CD4-positive, CD25-positive, alpha-beta regulatory T cell (primary cell): ENCODE measurements around the gene MGLL. TPM values are rescaled to one million over a fixed set of nuclear protein-coding genes. Genes with fewer than 3 reads are reported as not detected.

Source experiments
- ATAC-seq, 2 donors: fragments of 150-1000 bp; cut with Tn5 transposase; one replicate each; pipeline ENCODE4 v1.10.0; 2021; ENCODE audit warnings: low read depth in 2 of 2, moderate number of reproducible peaks in 2 of 2, moderate library complexity in 1 of 2
- DNase-seq, 3 donors: peaks; one replicate each; pipeline versions ENCODE4 v3.0.0 to v3.0.0-alpha.2; 2012 to 2022; ENCODE audit warnings: mixed read lengths in 1 of 3
- H3K27ac ChIP-seq: one replicate; pipeline ENCODE4 v1.7.0; 2013; ENCODE audit warnings: mild to moderate bottlenecking, low read length; ENCODE audit not compliant: insufficient read depth, poor library complexity, severe bottlenecking
- H3K27me3 ChIP-seq: one replicate; pipeline ENCODE4 v1.7.0; 2013; ENCODE audit warnings: low read length; ENCODE audit not compliant: control insufficient read depth, insufficient read depth
- H3K36me3 ChIP-seq: one replicate; pipeline ENCODE4 v1.7.0; 2013; ENCODE audit warnings: mild to moderate bottlenecking, low read length, moderate library complexity; ENCODE audit not compliant: control insufficient read depth, insufficient read depth
- H3K4me1 ChIP-seq: 2 replicates; pipeline ENCODE4 v1.7.0; 2013; ENCODE audit warnings: mild to moderate bottlenecking, low read length; ENCODE audit not compliant: insufficient read depth, control insufficient read depth, poor library complexity, severe bottlenecking
- H3K4me3 ChIP-seq: one replicate; pipeline ENCODE4 v1.7.0; 2013; ENCODE audit warnings: low read depth, mild to moderate bottlenecking, low read length, moderate library complexity
- H3K9me3 ChIP-seq, 2 experiments: 1 replicate in 1 of 2; 2 replicates in 1 of 2; pipeline ENCODE4 v1.7.0; 2013; ENCODE audit warnings: low read length in 2 of 2, mild to moderate bottlenecking in 1 of 2, moderate library complexity in 1 of 2; ENCODE audit not compliant: control insufficient read depth in 2 of 2
- H3K27ac Mint-ChIP-seq, 3 donors: one replicate each; pipeline ENCODE4 v1.8.0; 2020 to 2022; ENCODE audit warnings: mild to moderate bottlenecking in 3 of 3, mixed read lengths in 3 of 3, moderate library complexity in 2 of 3
- H3K27me3 Mint-ChIP-seq: one replicate; pipeline ENCODE4 v1.8.0; 2022; ENCODE audit warnings: mild to moderate bottlenecking, mixed read lengths
- H3K36me3 Mint-ChIP-seq: one replicate; pipeline ENCODE4 v1.8.0; 2020; ENCODE audit warnings: mixed read lengths
- H3K4me1 Mint-ChIP-seq, 4 donors: one replicate each; pipeline ENCODE4 v1.8.0; 2020 to 2022; ENCODE audit warnings: mixed read lengths in 4 of 4, mild to moderate bottlenecking in 1 of 4
- H3K4me3 Mint-ChIP-seq, 4 donors: one replicate each; pipeline ENCODE4 v1.8.0; 2020 to 2022; ENCODE audit warnings: mild to moderate bottlenecking in 4 of 4, mixed read lengths in 4 of 4, moderate library complexity in 3 of 4
- H3K9me3 Mint-ChIP-seq, 7 donors: one replicate each; pipeline ENCODE4 v1.8.0; 2020 to 2022; ENCODE audit warnings: mixed read lengths in 7 of 7, mild to moderate bottlenecking in 3 of 7, moderate library complexity in 2 of 7
- polyA plus RNA-seq, 4 donors: library from polyadenylated mRNA; unstranded; fragments of 300-500 nt; fragmentation: Illumina TruSeq; gene quantifications; one replicate each; pipeline ENCODE4 v1.2.3, GENCODE V29; 2021
- total RNA-seq: library from RNA; stranded (reverse); gene quantifications from one replicate; pipeline ENCODE4 v1.2.3, GENCODE V29; 2022

Gene MGLL
- total and polyA plus RNA-seq, 5 donors from 2014 or later = 0.06 to 1.7 (median 1.4) TPM; not detected in 2

GRCh38 chr3:127717357-127718244 is 104.7 kb downstream of the MGLL start:
- no peaks in the 10 kb centered on the region for H3K36me3 Mint-ChIP-seq
- no peak overlapping the region for H3K4me3 Mint-ChIP-seq
- H3K27ac Mint-ChIP-seq = no peak overlapping the region
- Histone ChIP-seq H3K27me3 (no peaks in the 10 kb centered on the region), H3K36me3 (no peaks in the 10 kb centered on the region), H3K4me3 (no peak overlapping the region), H3K4me1 (no peaks in the 10 kb centered on the region), H3K9me3 (no peaks in the 10 kb centered on the region), H3K27ac (no peak overlapping the region)
- ATAC-seq (no peak), DNase-seq (no peak)
- no peaks in the 10 kb centered on the region for H3K4me1 Mint-ChIP-seq
- peaks cover 11% of the 10 kb centered on the region for H3K27me3 Mint-ChIP-seq
- H3K9me3 Mint-ChIP-seq = no peaks in the 10 kb centered on the region

GRCh38 chr3:127716384-127716783 is 105.9 kb downstream of the MGLL start:
- Histone ChIP-seq H3K9me3 (no peaks in the 10 kb centered on the region), H3K27ac (no peak overlapping the region), H3K36me3 (no peaks in the 10 kb centered on the region), H3K4me3 (no peak overlapping the region), H3K27me3 (no peaks in the 10 kb centered on the region), H3K4me1 (no peaks in the 10 kb centered on the region)
- DNase-seq (no peak), ATAC-seq (no peak)
- Mint-ChIP-seq H3K36me3 (no peaks in the 10 kb centered on the region), H3K9me3 (no peaks in the 10 kb centered on the region), H3K27ac (no peak overlapping the region), H3K4me1 (no peaks in the 10 kb centered on the region), H3K27me3 (peaks cover 7% of the 10 kb centered on the region), H3K4me3 (no peak overlapping the region)

- DNase-seq (no peak), ATAC-seq (no peak)
- Mint-ChIP-seq H3K36me3 (no peaks in the 10 kb centered on the region), H3K27ac (no peak overlapping the region), H3K27me3 (no peaks in the 10 kb centered on the region), H3K9me3 (no peaks in the 10 kb centered on the region), H3K4me1 (no peaks in the 10 kb centered on the region), H3K4me3 (no peak overlapping the region)
- no peaks in the 10 kb centered on the region for H3K36me3 ChIP-seq
- H3K4me3 ChIP-seq = no peak overlapping the region
- no peaks in the 10 kb centered on the region for H3K4me1 ChIP-seq
- H3K9me3 ChIP-seq = no peaks in the 10 kb centered on the region
- no peak overlapping the region for H3K27ac ChIP-seq
- no peaks in the 10 kb centered on the region for H3K27me3 ChIP-seq
Measured at GRCh38 chr3:127715532-127715931, 106.8 kb downstream of the MGLL start.

DNA sequence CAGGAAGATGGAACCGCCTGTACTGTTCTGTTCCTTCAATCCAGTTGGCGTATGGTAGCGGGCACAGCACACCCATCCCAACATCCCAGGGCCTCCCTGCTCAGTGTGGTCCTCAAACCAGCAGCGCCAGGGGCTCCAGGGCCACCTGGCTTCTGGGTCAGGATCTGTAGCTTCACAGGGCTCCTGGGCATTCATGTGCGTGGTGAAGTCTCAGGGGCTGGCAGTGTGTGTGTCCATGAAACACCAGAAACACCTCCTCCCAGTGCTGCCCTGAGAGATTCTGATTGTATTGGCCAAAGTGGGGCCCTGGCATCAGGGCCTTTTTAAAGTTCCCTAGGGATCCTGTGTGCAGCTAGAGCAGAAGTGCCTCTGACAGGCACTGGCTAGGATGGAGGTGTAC is 107.4 kb downstream of the MGLL start:
- H3K4me3 Mint-ChIP-seq = no peak overlapping the region
- no peaks in the 10 kb centered on the region for H3K36me3 Mint-ChIP-seq
- DNase-seq = no peak

DNA sequence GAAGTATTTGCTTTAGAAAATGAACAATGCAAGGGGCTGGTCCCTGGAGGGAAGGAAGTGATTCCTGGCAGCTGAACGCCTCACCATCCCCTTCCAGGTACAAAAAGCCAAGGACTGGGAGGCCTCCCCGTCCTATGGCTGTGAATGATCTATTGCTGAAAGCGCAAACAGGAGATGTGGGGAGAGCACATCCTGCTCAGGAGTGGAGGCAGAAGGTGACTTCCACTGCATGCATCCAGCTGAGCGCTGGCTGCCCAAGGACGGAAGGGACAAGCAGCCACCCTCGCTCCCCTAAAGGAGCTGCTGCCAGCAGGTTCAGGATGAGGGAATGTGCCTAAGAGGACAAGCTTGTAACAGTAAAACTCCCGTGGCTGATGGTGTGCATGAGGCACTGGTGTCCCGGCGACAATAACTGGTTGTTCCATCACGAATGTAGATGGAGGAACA is 108.2 kb downstream of the MGLL start:
- DNase-seq (no peak), ATAC-seq (no peak)
- H3K27me3 ChIP-seq = no peaks in the 10 kb centered on the region
- H3K27ac ChIP-seq = no peak overlapping the region
- Mint-ChIP-seq H3K4me1 (no peaks in the 10 kb centered on the region), H3K27ac (no peak overlapping the region), H3K4me3 (no peak overlapping the region), H3K36me3 (no peaks in the 10 kb centered on the region), H3K9me3 (no peaks in the 10 kb centered on the region), H3K27me3 (no peaks in the 10 kb centered on the region)
- H3K36me3 ChIP-seq = no peaks in the 10 kb centered on the region
- H3K4me3 ChIP-seq = no peak overlapping the region
- no peaks in the 10 kb centered on the region for H3K9me3 ChIP-seq
- no peaks in the 10 kb centered on the region for H3K4me1 ChIP-seq

More for the DNA sequence above, 107.4 kb downstream of the MGLL start:
- Histone ChIP-seq H3K27me3 (no peaks in the 10 kb centered on the region), H3K36me3 (no peaks in the 10 kb centered on the region), H3K4me1 (no peaks in the 10 kb centered on the region), H3K4me3 (no peak overlapping the region), H3K27ac (no peak overlapping the region), H3K9me3 (no peaks in the 10 kb centered on the region)
- Mint-ChIP-seq H3K9me3 (no peaks in the 10 kb centered on the region), H3K4me1 (no peaks in the 10 kb centered on the region), H3K27ac (no peak overlapping the region), H3K27me3 (no peaks in the 10 kb centered on the region)
- ATAC-seq = no peak

GRCh38 chr3:127712881-127713771 is 109.2 kb downstream of the MGLL start:
- H3K27me3 ChIP-seq = no peaks in the 10 kb centered on the region
- H3K9me3 ChIP-seq = no peaks in the 10 kb centered on the region
- H3K27ac ChIP-seq = no peak overlapping the region
- Mint-ChIP-seq H3K27ac (no peak overlapping the region), H3K4me1 (no peaks in the 10 kb centered on the region), H3K27me3 (no peaks in the 10 kb centered on the region), H3K4me3 (no peak overlapping the region), H3K9me3 (no peaks in the 10 kb centered on the region), H3K36me3 (no peaks in the 10 kb centered on the region)
- DNase-seq = no peak
- no peaks in the 10 kb centered on the region for H3K4me1 ChIP-seq
- no peak overlapping the region for H3K4me3 ChIP-seq
- no peak for ATAC-seq
- H3K36me3 ChIP-seq = no peaks in the 10 kb centered on the region

DNA sequence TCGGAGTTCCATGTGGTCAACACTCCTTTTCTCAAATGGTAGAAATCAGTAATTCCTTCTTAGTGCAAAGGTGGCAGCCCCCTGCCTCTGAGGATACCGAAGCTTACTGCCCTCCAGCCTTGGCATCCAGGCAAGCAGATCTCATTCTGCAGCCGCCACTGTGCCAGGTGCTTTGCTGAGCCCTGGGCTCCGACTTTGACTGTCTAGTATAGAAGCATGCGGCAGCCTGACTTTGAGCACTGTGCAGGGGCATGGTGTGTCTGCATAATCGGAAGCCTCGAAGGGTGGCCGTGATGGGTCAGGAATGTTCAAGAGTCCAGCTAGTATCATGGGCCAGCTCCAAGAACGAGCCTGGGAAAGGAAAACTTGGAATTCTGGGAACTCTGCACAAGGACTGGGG is 109.9 kb downstream of the MGLL start:
- Mint-ChIP-seq H3K4me3 (no peak overlapping the region), H3K27me3 (no peaks in the 10 kb centered on the region), H3K9me3 (no peaks in the 10 kb centered on the region), H3K27ac (no peak overlapping the region), H3K36me3 (no peaks in the 10 kb centered on the region), H3K4me1 (no peaks in the 10 kb centered on the region)
- Histone ChIP-seq H3K4me3 (no peak overlapping the region), H3K27ac (no peak overlapping the region), H3K4me1 (no peaks in the 10 kb centered on the region), H3K27me3 (no peaks in the 10 kb centered on the region), H3K36me3 (no peaks in the 10 kb centered on the region), H3K9me3 (no peaks in the 10 kb centered on the region)
- ATAC-seq = no peak
- DNase-seq = no peak
